Choroid plexus epithelial cell (primary cell): ENCODE data around the gene RPS15.
"Not testable (repeated sequence)": the region's sequence is repeated elsewhere in the genome, so short reads cannot be mapped to it uniquely, and the experiment has no call there.

Source experiments
- DNase-seq: peaks from one replicate; pipeline ENCODE4 v3.0.0-alpha.2; 2010; ENCODE audit warnings: low read depth
- H3K4me3 ChIP-seq: 2 replicates; pipeline ENCODE4 v1.5.1; 2011; ENCODE audit warnings: low read depth, mild to moderate bottlenecking, control low read depth, low read length, moderate library complexity
- TF ChIP-seq, protein P1 (sequence below): conservative IDR thresholded peaks from 2 replicates; pipeline ENCODE4 v1.5.1; 2011; ENCODE audit warnings: low read depth, mild to moderate bottlenecking, control low read depth, inconsistent platforms, low read length, moderate library complexity

Gene RPS15

GRCh38 chr19:1438933-1439354, 748 bp downstream of the RPS15 start:
- no peak for DNase-seq
- peak overlapping the region; percentile 94 for H3K4me3 ChIP-seq
- TF ChIP-seq, protein P1, sequence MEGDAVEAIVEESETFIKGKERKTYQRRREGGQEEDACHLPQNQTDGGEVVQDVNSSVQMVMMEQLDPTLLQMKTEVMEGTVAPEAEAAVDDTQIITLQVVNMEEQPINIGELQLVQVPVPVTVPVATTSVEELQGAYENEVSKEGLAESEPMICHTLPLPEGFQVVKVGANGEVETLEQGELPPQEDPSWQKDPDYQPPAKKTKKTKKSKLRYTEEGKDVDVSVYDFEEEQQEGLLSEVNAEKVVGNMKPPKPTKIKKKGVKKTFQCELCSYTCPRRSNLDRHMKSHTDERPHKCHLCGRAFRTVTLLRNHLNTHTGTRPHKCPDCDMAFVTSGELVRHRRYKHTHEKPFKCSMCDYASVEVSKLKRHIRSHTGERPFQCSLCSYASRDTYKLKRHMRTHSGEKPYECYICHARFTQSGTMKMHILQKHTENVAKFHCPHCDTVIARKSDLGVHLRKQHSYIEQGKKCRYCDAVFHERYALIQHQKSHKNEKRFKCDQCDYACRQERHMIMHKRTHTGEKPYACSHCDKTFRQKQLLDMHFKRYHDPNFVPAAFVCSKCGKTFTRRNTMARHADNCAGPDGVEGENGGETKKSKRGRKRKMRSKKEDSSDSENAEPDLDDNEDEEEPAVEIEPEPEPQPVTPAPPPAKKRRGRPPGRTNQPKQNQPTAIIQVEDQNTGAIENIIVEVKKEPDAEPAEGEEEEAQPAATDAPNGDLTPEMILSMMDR: no peak

GRCh38 chr19:1439525-1440417, 1.6 kb downstream of the RPS15 start:
- H3K4me3 ChIP-seq: peak overlapping the region; percentile 94
- DNase-seq: not testable (repeated sequence)

- TF ChIP-seq, protein P1: no peak
- no peak for DNase-seq
- peak overlapping the region; percentile 8 for H3K4me3 ChIP-seq
Observed at GRCh38 chr19:1440418-1440801, 2.2 kb downstream of the RPS15 start.

DNA sequence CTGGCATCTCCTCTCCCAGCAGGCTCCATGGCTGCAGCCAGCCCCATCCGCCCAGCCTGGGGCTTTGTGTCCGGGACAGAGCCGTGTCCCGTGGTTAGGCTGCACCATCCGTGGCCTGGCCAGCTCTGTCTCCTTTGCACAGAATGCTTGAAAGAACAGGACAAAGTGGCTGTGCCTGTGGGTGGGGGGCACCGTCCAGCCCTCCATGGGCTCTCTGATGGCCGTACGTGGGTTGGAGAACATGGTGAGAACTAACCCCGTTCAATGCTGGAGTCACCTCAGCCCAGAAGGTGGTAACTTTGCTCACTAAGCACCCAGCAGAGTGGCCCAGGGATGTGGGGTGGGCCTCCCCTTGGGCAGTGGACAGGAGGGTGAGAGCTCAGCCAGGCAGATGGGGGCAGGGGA, 2.8 kb downstream of the RPS15 start:
- no peak overlapping the region for H3K4me3 ChIP-seq
- DNase-seq: no peak
- TF ChIP-seq, protein P1: no peak

GRCh38 chr19:1441677-1442438, 3.7 kb downstream of the RPS15 start:
- no peak for DNase-seq
- TF ChIP-seq, protein P1: no peak
- no peak overlapping the region for H3K4me3 ChIP-seq

DNA sequence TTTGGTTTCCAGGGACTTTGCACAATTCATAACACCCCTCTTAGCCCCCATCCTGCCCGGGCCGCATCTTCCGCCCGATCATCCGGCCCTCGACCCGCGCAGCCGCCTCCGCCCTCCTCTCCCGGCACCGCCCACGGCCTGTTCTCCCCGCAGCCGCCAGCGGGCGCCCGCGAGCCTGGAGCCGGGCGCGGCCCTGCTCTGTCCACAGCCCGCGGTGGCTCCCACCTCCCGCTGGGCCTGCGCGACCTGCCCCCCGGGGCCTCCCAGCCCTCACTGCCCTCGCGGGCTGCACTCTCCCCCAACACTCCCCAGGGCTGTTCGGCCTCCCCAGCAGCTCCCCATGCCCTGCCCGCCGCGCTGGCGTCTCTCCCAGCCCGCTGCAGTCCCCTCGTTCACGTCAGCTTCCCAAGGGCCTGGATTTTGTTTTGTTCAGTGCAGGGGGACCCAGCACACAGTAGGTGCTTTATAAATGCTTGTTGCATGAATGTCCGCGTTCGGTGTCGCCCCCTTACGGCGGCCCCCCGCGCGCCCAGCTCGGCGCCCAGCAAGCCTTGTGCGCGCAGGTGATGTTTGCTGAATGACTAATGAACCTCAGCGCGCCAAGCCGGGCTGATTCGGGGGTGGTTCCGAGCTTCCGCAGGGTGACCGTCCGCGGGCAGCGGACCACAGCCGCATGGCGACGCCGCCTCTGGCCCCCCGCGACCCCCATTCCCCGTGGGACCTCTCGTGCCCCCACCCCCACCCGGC, 7.2 kb downstream of the RPS15 start:
- TF ChIP-seq, protein P1: peak; percentile 46
- peak; percentile 53 for DNase-seq
- peak overlapping the region; percentile 37 for H3K4me3 ChIP-seq
